HG03354 (cell line): Measurements from ENCODE around the gene BRD3OS.
A peak's percentile ranks its signal among the peaks of the same experiment; 100 is the strongest.

Experiments used
- ATAC-seq: cut with Tn5 transposase; IDR thresholded peaks from one replicate; pipeline ENCODE4 v1.9.1; 2021; ENCODE audit warnings: mild to moderate bottlenecking; ENCODE audit not compliant: unreplicated experiment, poor library complexity, severe bottlenecking

The BRD3OS gene

GRCh38 chr9:134003237-134003636 is 22.0 kb upstream of the BRD3OS start:
- no peak for ATAC-seq

GRCh38 chr9:134004131-134004873 is 21.0 kb upstream of the BRD3OS start:
- ATAC-seq, result no peak

GRCh38 chr9:134004881-134005280 is 20.4 kb upstream of the BRD3OS start:
- no peak for ATAC-seq

GRCh38 chr9:134005381-134005780 is 19.9 kb upstream of the BRD3OS start:
- ATAC-seq, result no peak

- no peak for ATAC-seq
Measured at GRCh38 chr9:134007150-134007549, 18.1 kb upstream of the BRD3OS start.

GRCh38 chr9:134007571-134007970 is 17.7 kb upstream of the BRD3OS start:
- no peak for ATAC-seq

GRCh38 chr9:134010310-134011173 is 14.7 kb upstream of the BRD3OS start:
- no peak for ATAC-seq

- no peak for ATAC-seq
Measured at GRCh38 chr9:134011401-134011800, 13.9 kb upstream of the BRD3OS start.

GRCh38 chr9:134014946-134015345 is 10.3 kb upstream of the BRD3OS start:
- ATAC-seq, result no peak

GRCh38 chr9:134024214-134024792 is 978 bp upstream of the BRD3OS start:
- no peak for ATAC-seq

- ATAC-seq, result peak; percentile 59
Measured at GRCh38 chr9:134025606-134026541, 593 bp downstream of the BRD3OS start.

GRCh38 chr9:134026581-134026980 is 1.3 kb downstream of the BRD3OS start:
- no peak for ATAC-seq

- ATAC-seq, result no peak
Measured at GRCh38 chr9:134026981-134027380, 1.7 kb downstream of the BRD3OS start.

GRCh38 chr9:134027561-134027960 is 2.3 kb downstream of the BRD3OS start:
- ATAC-seq, result no peak

- ATAC-seq, result no peak
Measured at GRCh38 chr9:134028076-134028475, 2.8 kb downstream of the BRD3OS start.

- no peak for ATAC-seq
Measured at GRCh38 chr9:134028575-134029247, 3.4 kb downstream of the BRD3OS start.

- ATAC-seq, result no peak
Measured at GRCh38 chr9:134029248-134030226, 4.3 kb downstream of the BRD3OS start.
